Heart left ventricle (tissue), 16 donors: ENCODE results near the gene NPHP4. TPM values are rescaled to one million over a fixed set of nuclear protein-coding genes. Genes with fewer than 3 reads are reported as not detected.

Source experiments
- ATAC-seq, 4 donors: fragments of 200-7000 bp; cut with Tn5 transposase; one replicate each; pipeline ENCODE4 v1.9.1; 2020 to 2022; ENCODE audit warnings: moderate library complexity in 4 of 4, mild to moderate bottlenecking in 3 of 4, moderate number of reproducible peaks in 1 of 4
- DNase-seq, 5 donors: peaks; one replicate each; pipeline ENCODE4 v3.0.0-alpha.2; 2020
- H3K27ac ChIP-seq, 12 donors: fragments of 200-600 bp; sonication (generic) in 4 of 12; one replicate each; pipeline versions ENCODE4 v1.5.0 to v1.8.0; 2016 to 2022; ENCODE audit warnings: mild to moderate bottlenecking in 2 of 12
- H3K27me3 ChIP-seq, 9 donors: fragments of 200-600 bp; sonication (generic) in 2 of 9; one replicate each; pipeline versions ENCODE4 v1.5.1 to v1.8.0; 2016 to 2022; ENCODE audit warnings: mild to moderate bottlenecking in 3 of 9
- H3K36me3 ChIP-seq, 9 donors: fragments of 200-600 bp; sonication (generic) in 2 of 9; one replicate each; pipeline versions ENCODE4 v1.5.0 to v1.8.0; 2018 to 2022; ENCODE audit warnings: mild to moderate bottlenecking in 2 of 9
- H3K4me1 ChIP-seq, 12 donors: fragments of 200-600 bp; sonication (generic) in 4 of 12; one replicate each; pipeline versions ENCODE4 v1.5.0 to v1.8.0; 2016 to 2022; ENCODE audit warnings: mild to moderate bottlenecking in 3 of 12
- H3K4me3 ChIP-seq, 12 donors: fragments of 200-600 bp; sonication (generic) in 4 of 12; one replicate each; pipeline versions ENCODE4 v1.5.0 to v1.8.0; 2017 to 2022; ENCODE audit warnings: mild to moderate bottlenecking in 9 of 12, moderate library complexity in 4 of 12
- H3K9me3 ChIP-seq, 12 donors: fragments of 200-600 bp; sonication (generic) in 4 of 12; one replicate each; pipeline versions ENCODE4 v1.5.0 to v1.8.0; 2016 to 2022; ENCODE audit warnings: mild to moderate bottlenecking in 1 of 12
- CTCF ChIP-seq, 12 donors: fragments of 200-600 bp; sonication (generic) in 4 of 12; IDR thresholded peaks; one replicate each; pipeline versions ENCODE4 v1.5.0 to v1.8.0; 2018 to 2022; ENCODE audit warnings: antibody characterized with exemption in 12 of 12, mild to moderate bottlenecking in 5 of 12
- POLR2A ChIP-seq, 2 donors: fragments of 450-650 bp; IDR thresholded peaks; one replicate each; pipeline ENCODE4 v1.6.1; 2017; ENCODE audit warnings: antibody characterized with exemption in 2 of 2, mild to moderate bottlenecking in 2 of 2, moderate library complexity in 2 of 2
- WGBS, 4 donors: extraction: QIAGEN DNeasy Blood & Tissue Kit in 2 of 4; methylation state at CpG; one replicate each; pipeline versions ENCODE4 v1.1.5 to v1.1.7; 2013 to 2018; 5-methylcytosine and 5-hydroxymethylcytosine counted together
- intact Hi-C, 10 donors: fragments of 100-400 bp; cut with DNase I; formaldehyde crosslinking; loops; one replicate each; pipeline versions ENCODE4 v1.11.1 to v1.14.2; 2022
- polyA plus RNA-seq, 2 donors: library from polyadenylated mRNA; stranded (reverse); fragments of 200-250 nt; gene quantifications; one replicate each; pipeline ENCODE4 v1.2.3, GENCODE V29; 2013
- total RNA-seq, 9 donors: library from RNA; depleted of rRNA in 2 of 9; stranded (reverse); fragments of >200 nt in 2 of 9; fragmentation: NEBNext Ultra II Directional in 3 of 9; extraction: Animal tissue kit (Norgen Biotek cat#: 25700) in 3 of 9; gene quantifications; one replicate each; pipeline versions ENCODE4 v1.1.0 to v1.2.4, GENCODE V29; 2016 to 2023
- donor health status: ischemic (EF 13 %, LVEDD 7.1; RV severe dilation, severe dysfunction).
- donor health status: healthy with polysubstance abuse.
- donor health status: DM: no; HTN: yes; CAD: no.
- donor health status: DM: no; HTN: no; CAD: no.
- donor health status: ischemic (EF 25% LVEDD 6.9; RV normal size, moderate dysfunction).
- donor health status: ischemic (EF 25% LVEDD 5.7; RV mildly dilated, moderate dysfunction).
- donor health status: healthy.
- donor health status: DM: yes; HTN: yes; CAD: no.
- donor health status: ischemic (EF 35%, LVEDD 5.7; RV mildly dilated, moderate dysfunction).
- donor health status: nonischemic (EF 11% LVEDD 7.7; RV severe dilation, severe dysfunction).
- donor health status: DM: yes; HTN: yes; CAD: no.
- donor health status: PGD.
- donor health status: ischemic (EF 29% LVEDD 5.4; RV normal size, mild dysfunction).
- donor health status: nonischemic (EF 23%, LVEDD 6.1; RV moderate dilation, normal function).

Gene NPHP4
- total and polyA plus RNA-seq, 11 donors, result 2.1 to 6.3 (median 3.1) TPM

GRCh38 chr1:5962265-5963105 is 29.7 kb downstream of the NPHP4 start:
- ATAC-seq (no peak), DNase-seq (peak in 1 of 5 donors; percentile 56)
- intact Hi-C loops, result no loop called here
- Histone ChIP-seq H3K27me3 (no peaks in the 10 kb centered on the region), H3K4me1 (peaks cover 0 to 3% (median 0%) of the 10 kb centered on the region in 12 donors), H3K27ac (no peak overlapping the region), H3K36me3 (peaks cover 0 to 51% (median 29%) of the 10 kb centered on the region in 9 donors), H3K9me3 (no peaks in the 10 kb centered on the region), H3K4me3 (no peak overlapping the region)
- TF ChIP-seq POLR2A (IDR thresholded peaks at IDR 0.05) (no peak), CTCF (IDR thresholded peaks at IDR 0.05) (no peak)
- WGBS, 4 donors, result 89 to 94% (median 93%) methylated on average over 23 to 24 of the region's 24 CpGs

- ATAC-seq, result no peak
- WGBS, 4 donors, result 75 to 88% (median 81%) methylated on average over 11 of the region's 11 CpGs
These were observed 30.6 kb downstream of the NPHP4 start for GRCh38 chr1:5961601-5962000.

GRCh38 chr1:5960336-5960735 is 31.9 kb downstream of the NPHP4 start:
- DNase-seq, result peak in 1 of 5 donors; percentile 21
- Histone ChIP-seq H3K4me1 (no peaks in the 10 kb centered on the region), H3K27ac (no peak overlapping the region), H3K36me3 (peaks cover 0 to 68% (median 34%) of the 10 kb centered on the region in 9 donors), H3K9me3 (no peaks in the 10 kb centered on the region), H3K27me3 (no peaks in the 10 kb centered on the region), H3K4me3 (no peak overlapping the region)
- ATAC-seq, result no peak
- 90 to 95% (median 93%) methylated on average over 7 of the region's 7 CpGs for WGBS, 4 donors
- intact Hi-C loops, result no loop called here
- TF ChIP-seq POLR2A (IDR thresholded peaks at IDR 0.05) (no peak), CTCF (IDR thresholded peaks at IDR 0.05) (no peak)

More at GRCh38 chr1:5961601-5962000, 30.6 kb downstream of the NPHP4 start:
- TF ChIP-seq POLR2A (IDR thresholded peaks at IDR 0.05), result no peak
- TF ChIP-seq CTCF (IDR thresholded peaks at IDR 0.05), result no peak
- H3K27ac ChIP-seq, result no peak overlapping the region
- no peaks in the 10 kb centered on the region for H3K27me3 ChIP-seq
- H3K9me3 ChIP-seq, result no peaks in the 10 kb centered on the region
- intact Hi-C loops, result no loop called here
- H3K36me3 ChIP-seq, result peaks cover 0 to 56% (median 25%) of the 10 kb centered on the region in 9 donors
- no peaks in the 10 kb centered on the region for H3K4me1 ChIP-seq
- DNase-seq, result peak in 1 of 5 donors; percentile 18
- no peak overlapping the region for H3K4me3 ChIP-seq

- TF ChIP-seq POLR2A (IDR thresholded peaks at IDR 0.05) (no peak), CTCF (IDR thresholded peaks at IDR 0.05) (no peak)
- Histone ChIP-seq H3K27me3 (no peaks in the 10 kb centered on the region), H3K9me3 (no peaks in the 10 kb centered on the region), H3K27ac (no peak overlapping the region), H3K36me3 (peaks cover 0 to 73% (median 40%) of the 10 kb centered on the region in 9 donors), H3K4me3 (no peak overlapping the region), H3K4me1 (no peaks in the 10 kb centered on the region)
- intact Hi-C loops, result no loop called here
- ATAC-seq (no peak), DNase-seq (peak in 1 of 5 donors; percentile 5)
- WGBS, 4 donors, result 94 to 98% (median 95%) methylated on average over 9 of the region's 9 CpGs
These were observed 32.5 kb downstream of the NPHP4 start for GRCh38 chr1:5959667-5960230.
